ENCODE results near the gene PRKN. TPM values are rescaled to one million over a fixed set of nuclear protein-coding genes. Genes with fewer than 3 reads are reported as not detected.

PRKN gene
- total RNA-seq, 1 donor from 2014 or later, result 2.8 TPM

DNA sequence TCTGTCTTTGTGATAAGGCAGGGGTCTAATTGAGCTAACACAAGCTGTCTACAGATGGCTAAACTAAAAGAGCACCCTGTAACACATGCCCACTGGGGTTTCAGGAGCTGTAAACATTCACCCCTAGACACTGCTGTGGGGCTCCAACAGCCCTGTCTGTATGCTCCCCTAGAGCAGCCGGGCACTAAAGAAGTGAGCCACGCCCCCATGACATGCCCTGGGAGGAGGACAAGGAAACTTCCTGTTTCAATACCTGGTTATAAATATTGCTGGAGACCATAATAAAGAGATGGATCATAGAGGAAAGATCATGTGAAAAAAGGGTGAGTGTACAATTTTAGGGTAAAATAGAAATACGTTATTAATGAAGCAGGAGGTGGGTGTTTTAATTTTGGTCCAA lies 786.0 kb downstream of the PRKN start:
- Histone ChIP-seq H3K4me3 (no peak overlapping the region), H2AFZ (replicated peaks) (no peak overlapping the region), H3K4me2 (no peak overlapping the region), H3K79me2 (ENCODE audit: low read depth) (no peaks in the 10 kb centered on the region), H3K9ac (no peak overlapping the region), H3K36me3 (no peaks in the 10 kb centered on the region), H3K4me1 (no peaks in the 10 kb centered on the region), H4K20me1 (ENCODE audit: low read depth) (no peaks in the 10 kb centered on the region), H3K9me3 (ENCODE audit: low read depth) (no peaks in the 10 kb centered on the region), H3K27me3 (no peaks in the 10 kb centered on the region), H3K27ac (no peak overlapping the region), H3F3A (ENCODE audit: low read depth) (no peaks in the 10 kb centered on the region)
- Mint-ChIP-seq H3K9me3 (no peaks in the 10 kb centered on the region), H3K4me1 (peaks cover 7% of the 10 kb centered on the region), H3K36me3 (no peaks in the 10 kb centered on the region), H3K27me3 (ENCODE audit: insufficient read depth, low read depth) (no peaks in the 10 kb centered on the region), H3K27ac (no peak overlapping the region), H3K4me3 (no peak overlapping the region)
- no peak for DNase-seq (ENCODE audit: low spot score)
- TF ChIP-seq, protein P1, sequence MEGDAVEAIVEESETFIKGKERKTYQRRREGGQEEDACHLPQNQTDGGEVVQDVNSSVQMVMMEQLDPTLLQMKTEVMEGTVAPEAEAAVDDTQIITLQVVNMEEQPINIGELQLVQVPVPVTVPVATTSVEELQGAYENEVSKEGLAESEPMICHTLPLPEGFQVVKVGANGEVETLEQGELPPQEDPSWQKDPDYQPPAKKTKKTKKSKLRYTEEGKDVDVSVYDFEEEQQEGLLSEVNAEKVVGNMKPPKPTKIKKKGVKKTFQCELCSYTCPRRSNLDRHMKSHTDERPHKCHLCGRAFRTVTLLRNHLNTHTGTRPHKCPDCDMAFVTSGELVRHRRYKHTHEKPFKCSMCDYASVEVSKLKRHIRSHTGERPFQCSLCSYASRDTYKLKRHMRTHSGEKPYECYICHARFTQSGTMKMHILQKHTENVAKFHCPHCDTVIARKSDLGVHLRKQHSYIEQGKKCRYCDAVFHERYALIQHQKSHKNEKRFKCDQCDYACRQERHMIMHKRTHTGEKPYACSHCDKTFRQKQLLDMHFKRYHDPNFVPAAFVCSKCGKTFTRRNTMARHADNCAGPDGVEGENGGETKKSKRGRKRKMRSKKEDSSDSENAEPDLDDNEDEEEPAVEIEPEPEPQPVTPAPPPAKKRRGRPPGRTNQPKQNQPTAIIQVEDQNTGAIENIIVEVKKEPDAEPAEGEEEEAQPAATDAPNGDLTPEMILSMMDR (IDR thresholded peaks at IDR 0.05), result no peak
- TF ChIP-seq EZH2phosphoT487 (IDR thresholded peaks at IDR 0.05) (no peak), EZH2 (IDR thresholded peaks at IDR 0.05) (no peak)

DNA sequence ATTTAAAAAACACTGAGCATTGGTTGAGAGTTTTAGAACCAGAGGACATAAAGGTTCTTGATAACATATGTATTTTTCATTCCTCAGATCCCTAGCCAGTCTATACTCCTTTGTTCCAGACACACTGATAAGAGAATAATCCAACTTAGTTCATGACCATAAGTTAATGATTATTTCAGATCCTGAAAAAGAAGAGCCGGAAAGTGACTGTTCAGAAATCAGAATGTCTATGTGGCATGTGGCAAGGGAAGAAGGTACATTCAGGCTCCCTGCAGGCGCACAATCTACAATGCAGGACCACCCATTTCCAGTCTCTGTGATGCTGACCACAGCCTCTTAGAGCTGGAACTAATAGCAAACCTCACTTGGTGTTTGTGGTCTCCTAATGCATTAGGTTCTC lies 787.0 kb downstream of the PRKN start:
- TF ChIP-seq, protein P1 (IDR thresholded peaks at IDR 0.05), result no peak
- TF ChIP-seq EZH2phosphoT487 (IDR thresholded peaks at IDR 0.05), result no peak
- TF ChIP-seq EZH2 (IDR thresholded peaks at IDR 0.05), result no peak
- no peaks in the 10 kb centered on the region for H3K36me3 Mint-ChIP-seq
- Histone ChIP-seq H4K20me1 (ENCODE audit: low read depth) (no peaks in the 10 kb centered on the region), H3K4me1 (no peaks in the 10 kb centered on the region), H3K27me3 (no peaks in the 10 kb centered on the region), H3F3A (ENCODE audit: low read depth) (no peaks in the 10 kb centered on the region), H3K4me3 (no peak overlapping the region), H3K27ac (no peak overlapping the region), H3K9me3 (ENCODE audit: low read depth) (no peaks in the 10 kb centered on the region), H3K36me3 (no peaks in the 10 kb centered on the region), H2AFZ (replicated peaks) (no peak overlapping the region), H3K9ac (no peak overlapping the region), H3K79me2 (ENCODE audit: low read depth) (no peaks in the 10 kb centered on the region), H3K4me2 (no peak overlapping the region)
- no peaks in the 10 kb centered on the region for H3K27me3 Mint-ChIP-seq (ENCODE audit: insufficient read depth, low read depth)
- no peaks in the 10 kb centered on the region for H3K9me3 Mint-ChIP-seq
- no peak overlapping the region for H3K4me3 Mint-ChIP-seq
- H3K4me1 Mint-ChIP-seq, result peaks cover 3% of the 10 kb centered on the region
- no peak for DNase-seq (ENCODE audit: low spot score)
- no peak overlapping the region for H3K27ac Mint-ChIP-seq

DNA sequence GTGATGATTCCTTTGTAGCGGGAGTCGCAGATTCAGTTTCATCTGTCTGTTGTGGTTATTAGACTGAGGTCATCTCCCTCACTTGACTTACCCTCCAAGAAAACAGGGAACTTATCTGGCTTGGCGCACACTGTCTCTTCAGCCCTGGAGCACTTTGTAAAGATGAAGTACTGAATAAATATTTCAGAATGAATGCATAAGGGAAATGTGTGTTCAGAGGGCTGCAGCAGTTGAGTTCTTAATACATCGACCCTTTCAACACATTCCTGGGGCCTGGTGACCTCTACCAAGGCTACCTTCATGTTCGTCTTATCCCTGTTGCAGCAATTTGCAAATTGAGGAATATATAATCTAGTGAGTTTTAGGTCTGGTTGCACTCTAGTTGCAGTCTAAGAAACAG lies 801.2 kb downstream of the PRKN start:
- DNase-seq (ENCODE audit: low spot score), result no peak
- H3K9me3 ChIP-seq (ENCODE audit: low read depth), result no peaks in the 10 kb centered on the region
- peaks cover 11% of the 10 kb centered on the region for H3K4me1 Mint-ChIP-seq
- no peaks in the 10 kb centered on the region for H3F3A ChIP-seq (ENCODE audit: low read depth)
- TF ChIP-seq, protein P1 (IDR thresholded peaks at IDR 0.05), result no peak
- TF ChIP-seq EZH2phosphoT487 (IDR thresholded peaks at IDR 0.05) (no peak), EZH2 (IDR thresholded peaks at IDR 0.05) (no peak)
- H3K4me1 ChIP-seq, result no peaks in the 10 kb centered on the region
- H3K36me3 ChIP-seq, result no peaks in the 10 kb centered on the region
- H3K9ac ChIP-seq, result no peak overlapping the region
- no peak overlapping the region for H2AFZ ChIP-seq (replicated peaks)
- H3K9me3 Mint-ChIP-seq, result no peaks in the 10 kb centered on the region
- no peak overlapping the region for H3K27ac Mint-ChIP-seq
- H3K4me3 ChIP-seq, result no peak overlapping the region
- no peak overlapping the region for H3K4me2 ChIP-seq
- H3K27me3 ChIP-seq, result no peaks in the 10 kb centered on the region
- H3K4me3 Mint-ChIP-seq, result no peak overlapping the region
- H3K79me2 ChIP-seq (ENCODE audit: low read depth), result no peaks in the 10 kb centered on the region
- H3K27ac ChIP-seq, result no peak overlapping the region
- no peaks in the 10 kb centered on the region for H4K20me1 ChIP-seq (ENCODE audit: low read depth)
- no peaks in the 10 kb centered on the region for H3K27me3 Mint-ChIP-seq (ENCODE audit: insufficient read depth, low read depth)
- no peaks in the 10 kb centered on the region for H3K36me3 Mint-ChIP-seq

Measured in neural progenitor cell (in vitro differentiated cells).